Hippocampal formation (tissue), 2 donors: Measurements from ENCODE around the gene GAST.

ENCODE experiments used
- DNase-seq, 2 donors: peaks; one replicate each; lab custom pipeline; 2025; lab: John Stamatoyannopoulos, UW

GAST gene

GRCh38 chr17:41739661-41740352, 27.7 kb downstream of the GAST start:
- no peak for DNase-seq

GRCh38 chr17:41740506-41740905, 28.4 kb downstream of the GAST start:
- DNase-seq, result no peak

GRCh38 chr17:41741709-41742108, 29.6 kb downstream of the GAST start:
- no peak for DNase-seq

- DNase-seq, result no peak
Observed at GRCh38 chr17:41748275-41748674, 36.1 kb downstream of the GAST start.

GRCh38 chr17:41750862-41751261, 38.7 kb downstream of the GAST start:
- no peak for DNase-seq

GRCh38 chr17:41751288-41751687, 39.2 kb downstream of the GAST start:
- DNase-seq, result no peak

GRCh38 chr17:41754066-41754465, 41.9 kb downstream of the GAST start:
- DNase-seq, result no peak

GRCh38 chr17:41758601-41759000, 46.5 kb downstream of the GAST start:
- no peak for DNase-seq

GRCh38 chr17:41760878-41761277, 48.7 kb downstream of the GAST start:
- no peak for DNase-seq

- no peak for DNase-seq
Observed at GRCh38 chr17:41762391-41762790, 50.3 kb downstream of the GAST start.

GRCh38 chr17:41762841-41763240, 50.7 kb downstream of the GAST start:
- DNase-seq, result no peak

GRCh38 chr17:41763327-41763726, 51.2 kb downstream of the GAST start:
- DNase-seq, result no peak
